KG1 (cell line): Measurements from ENCODE around the gene VTI1A.
A peak's percentile ranks its signal among the peaks of the same experiment; 100 is the strongest.
"Not testable (repeated sequence)": the region's sequence is repeated elsewhere in the genome, so short reads cannot be mapped to it uniquely, and the experiment has no call there.

Experiments used
- DNase-seq: peaks from one replicate; lab custom pipeline; 2025; lab: John Stamatoyannopoulos, UW

The VTI1A gene

DNA sequence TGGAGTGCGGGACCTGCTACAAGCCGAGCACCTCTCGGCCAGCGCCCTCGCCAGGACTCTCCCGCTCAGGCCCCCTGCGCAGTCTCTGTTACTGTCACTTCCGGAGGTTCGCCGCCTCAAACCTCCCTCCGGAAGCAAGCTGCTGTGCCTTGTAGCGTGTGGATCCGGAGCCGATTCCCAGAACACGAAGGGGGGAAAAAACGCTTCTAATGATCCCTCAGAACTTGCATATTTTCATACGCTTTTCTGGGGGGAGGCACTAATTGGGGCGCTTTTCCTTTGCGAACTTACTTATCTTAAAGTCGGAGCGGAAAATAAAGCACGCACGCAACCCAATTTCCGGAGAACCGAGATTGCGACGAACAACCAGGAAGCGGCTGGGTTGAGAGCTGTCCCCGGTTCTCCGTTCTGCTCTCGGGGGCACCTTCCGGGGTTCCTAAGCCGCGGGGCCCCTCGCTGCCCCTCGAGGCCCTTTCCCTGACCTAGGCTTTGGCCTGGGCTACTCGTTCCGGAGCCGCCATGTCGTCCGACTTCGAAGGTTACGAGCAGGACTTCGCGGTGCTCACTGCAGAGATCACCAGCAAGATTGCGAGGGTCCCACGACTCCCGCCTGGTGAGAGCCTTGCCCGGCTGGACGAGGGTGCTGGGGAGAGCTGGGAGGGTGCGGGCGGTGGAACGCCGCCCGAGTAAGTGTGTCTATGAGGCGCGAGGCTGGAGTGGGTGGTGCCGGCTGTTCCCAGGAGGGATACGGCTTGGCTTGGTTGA, at the start of gene VTI1A, which contains the start of gene ZDHHC6:
Gene VTI1A (plus strand): TSS at position 361 of the 765 bp plus-strand sequence. CDS start 159 bp downstream, at position 520.
Gene ZDHHC6 (minus strand): TSS at position 60 of the 765 bp plus-strand sequence. CDS start 1,478 bp downstream, outside the sequence.
- peak; percentile 80 for DNase-seq

DNA sequence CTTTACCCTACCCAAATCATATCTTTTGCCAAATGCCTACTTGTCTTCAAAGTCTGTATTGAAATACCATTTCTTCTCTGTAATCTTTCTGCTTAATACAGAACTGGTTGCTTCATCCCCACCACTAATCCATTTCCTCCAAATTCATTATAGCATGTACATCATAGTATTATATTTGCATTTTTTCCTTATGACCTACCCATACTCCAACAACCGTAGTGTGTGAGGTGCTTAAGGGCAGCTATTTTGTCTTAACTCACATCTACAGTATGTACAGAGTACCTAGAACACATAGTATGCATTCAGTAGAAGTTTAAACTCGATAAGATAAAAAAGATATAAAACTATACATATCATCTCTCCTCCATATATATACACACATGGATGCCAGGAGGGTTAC, 49.4 kb upstream of the VTI1A start:
- DNase-seq: no peak

DNA sequence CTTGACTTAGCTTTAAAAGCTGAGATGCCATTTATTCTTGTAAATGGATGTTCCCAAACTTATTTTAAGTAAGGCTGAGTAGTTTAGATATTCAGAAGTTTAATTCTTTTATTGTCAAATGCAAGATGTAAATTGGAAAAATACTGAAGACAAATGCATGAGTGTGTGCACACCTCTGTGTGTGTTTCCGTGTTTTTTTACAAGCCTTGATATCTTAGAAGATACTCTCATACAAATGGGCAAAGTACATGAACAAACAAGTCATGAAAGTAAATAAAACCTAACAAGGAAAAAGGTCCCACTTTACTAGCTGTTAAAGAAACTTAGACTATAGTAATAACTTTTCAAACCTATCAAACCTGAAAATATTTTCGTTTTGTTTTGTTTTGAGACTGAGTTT, 44.1 kb upstream of the VTI1A start:
- no peak for DNase-seq

DNA sequence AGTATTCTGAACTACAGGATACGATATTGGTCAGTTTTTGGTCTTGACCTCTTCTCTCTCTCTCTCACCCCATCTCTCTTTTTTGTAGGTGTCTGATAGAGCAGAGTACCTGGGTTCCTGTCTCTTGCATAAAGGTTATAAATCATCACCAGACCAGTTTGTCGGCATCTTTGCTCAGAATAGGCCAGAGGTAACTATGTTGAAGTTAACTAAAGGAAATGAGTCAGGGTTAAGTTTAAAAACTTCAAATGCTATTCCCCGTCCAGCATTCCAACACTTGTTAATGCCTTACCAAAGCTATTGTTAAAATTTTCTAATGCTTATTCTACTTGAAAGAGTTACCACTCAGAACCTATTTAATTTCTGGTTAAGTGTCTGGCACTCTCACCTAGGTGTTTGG, 42.4 kb upstream of the VTI1A start:
- no peak for DNase-seq

DNA sequence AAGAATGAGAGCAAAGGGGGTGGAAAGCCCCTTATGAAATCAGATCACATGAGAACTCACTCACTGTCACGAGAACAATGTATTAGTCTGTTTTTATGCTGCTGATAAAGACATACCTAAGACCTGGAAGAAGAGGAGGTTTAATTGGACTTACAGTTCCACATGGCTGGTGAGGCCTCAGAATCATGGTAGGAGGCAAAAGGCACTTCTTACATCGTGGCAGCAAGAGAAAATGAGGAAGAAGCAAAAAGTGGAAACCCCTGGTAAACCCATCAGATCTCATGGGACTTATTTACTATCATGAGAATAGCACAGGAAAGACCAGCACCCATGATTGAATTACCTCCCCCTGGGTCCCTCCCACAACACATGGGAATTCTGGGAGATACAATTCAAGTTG, 40.2 kb upstream of the VTI1A start:
- DNase-seq: not testable (repeated sequence)

DNA sequence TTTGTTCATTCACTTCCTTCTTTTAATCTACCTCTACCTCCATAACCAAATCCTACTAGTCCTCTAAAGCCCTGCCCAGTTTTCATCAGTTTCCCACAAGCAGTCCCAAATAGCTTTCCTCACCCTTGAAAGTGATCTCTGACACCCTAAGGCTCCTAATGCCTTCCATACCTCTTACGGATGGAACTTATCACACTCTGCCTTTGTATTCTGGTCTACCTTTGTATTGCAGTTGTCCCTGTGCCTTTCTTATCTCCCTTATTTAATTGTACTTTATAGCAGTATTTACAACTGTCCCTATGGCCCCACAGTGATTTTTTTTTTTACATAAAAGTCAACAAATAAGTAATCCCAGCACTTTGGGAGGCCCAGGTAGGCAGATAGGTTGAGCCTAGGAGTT, 39.3 kb upstream of the VTI1A start:
- no peak for DNase-seq

DNA sequence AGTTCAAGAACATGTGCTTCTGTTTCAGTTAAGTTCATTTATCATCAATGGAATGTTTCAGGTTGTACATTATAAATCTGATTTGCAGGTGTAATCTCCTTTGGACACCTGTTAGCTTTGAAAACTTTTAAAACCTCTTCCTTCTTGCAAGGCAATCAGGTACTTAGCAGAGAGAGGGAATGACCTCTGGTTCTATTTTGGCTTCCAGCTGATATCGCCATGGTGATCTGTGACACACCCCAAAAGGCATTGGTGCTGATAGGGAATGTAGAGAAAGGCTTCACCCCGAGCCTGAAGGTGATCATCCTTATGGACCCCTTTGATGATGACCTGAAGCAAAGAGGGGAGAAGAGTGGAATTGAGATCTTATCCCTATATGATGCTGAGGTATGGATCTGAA, 37.7 kb upstream of the VTI1A start:
- no peak for DNase-seq

DNA sequence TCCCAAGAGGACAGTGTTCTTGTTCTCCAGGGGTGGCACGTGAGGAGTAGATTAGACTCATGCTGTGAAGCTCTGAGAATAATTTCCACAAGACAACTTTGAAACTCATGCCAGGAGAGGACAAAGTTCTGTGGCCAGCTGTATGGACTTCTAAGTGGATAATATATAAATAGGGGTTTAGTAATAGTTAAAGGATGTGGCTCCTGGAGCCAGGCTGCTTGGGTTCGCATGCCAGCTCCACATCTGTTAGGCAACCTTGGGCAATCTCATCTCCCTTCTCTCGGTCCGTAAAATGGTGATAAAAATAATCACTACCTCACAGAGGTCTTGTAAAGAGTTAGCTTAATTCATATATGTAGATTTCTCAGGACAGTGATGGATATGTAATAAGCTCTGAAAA, 37.3 kb upstream of the VTI1A start:
- DNase-seq: no peak

DNA sequence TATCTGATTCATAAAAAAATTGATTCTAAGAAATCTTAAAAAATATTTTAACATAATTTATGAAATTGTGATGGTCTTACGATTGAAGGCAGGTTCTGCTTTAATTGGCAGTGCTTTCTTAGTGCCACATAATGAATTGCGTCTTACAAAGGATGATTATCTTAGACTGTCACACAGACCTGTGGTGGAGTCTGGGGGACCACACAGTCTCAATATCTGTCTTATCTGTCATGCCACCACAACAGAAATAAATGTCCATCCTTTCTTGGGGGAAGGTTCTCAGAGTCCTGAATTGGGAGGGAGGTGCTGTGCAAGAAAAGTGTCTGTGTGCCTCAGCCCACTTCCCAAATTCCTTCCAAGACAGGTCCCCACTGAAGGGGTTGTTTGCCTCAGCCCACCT, 34.3 kb upstream of the VTI1A start:
- DNase-seq: no peak

DNA sequence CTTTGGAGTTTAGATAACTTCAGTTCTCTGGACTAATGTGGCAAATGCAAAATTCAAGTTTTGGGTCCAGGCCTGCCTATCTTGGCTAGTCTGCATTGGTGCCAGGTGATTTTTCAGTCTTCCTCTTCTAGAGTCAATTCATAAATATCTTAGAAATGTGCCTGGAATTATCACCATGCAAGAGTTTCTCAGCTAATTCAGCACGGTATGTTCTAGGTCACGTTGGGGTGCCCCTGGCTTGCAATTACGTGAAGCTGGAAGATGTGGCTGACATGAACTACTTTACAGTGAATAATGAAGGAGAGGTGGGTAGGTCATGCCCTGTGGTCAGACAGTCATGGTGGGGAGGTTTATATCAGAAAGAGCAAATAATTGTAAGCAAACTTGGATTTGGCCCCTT, 25.3 kb upstream of the VTI1A start:
- no peak for DNase-seq

DNA sequence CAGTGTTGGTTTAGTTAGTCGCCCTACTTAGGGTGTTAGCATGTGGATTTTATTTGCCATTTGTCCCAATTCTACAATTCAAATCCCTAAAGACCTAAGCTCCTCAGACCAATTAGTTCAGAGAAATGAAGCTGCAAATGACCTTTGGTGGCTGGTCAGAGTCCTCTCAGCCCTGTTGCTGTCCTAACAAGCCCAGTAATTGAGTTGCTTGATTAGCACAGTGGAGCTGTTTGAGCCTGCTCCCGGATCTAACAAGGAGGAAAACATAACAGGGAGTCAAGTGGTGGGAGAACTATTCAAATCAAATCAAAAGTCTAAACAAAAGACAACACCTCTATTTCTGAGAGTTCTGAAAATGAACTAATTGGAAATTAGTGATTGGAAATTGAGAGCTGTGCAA, 22.4 kb upstream of the VTI1A start:
- DNase-seq: no peak

DNA sequence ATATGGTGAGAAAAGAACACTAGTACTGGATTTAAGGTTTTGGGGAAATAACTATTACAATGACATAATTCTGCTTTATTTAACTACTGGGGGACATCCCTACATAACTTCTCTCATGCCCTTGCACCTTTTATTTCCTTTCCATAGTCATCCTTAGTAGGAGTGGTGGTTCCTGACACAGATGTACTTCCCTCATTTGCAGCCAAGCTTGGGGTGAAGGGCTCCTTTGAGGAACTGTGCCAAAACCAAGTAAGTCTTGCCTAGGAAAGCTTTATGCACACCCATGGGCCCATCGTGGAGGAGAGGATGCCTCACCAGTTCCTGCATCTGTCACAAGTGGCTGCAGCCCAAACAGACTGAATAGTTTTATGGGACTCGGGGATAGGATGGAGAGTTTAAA, 20.9 kb upstream of the VTI1A start:
- DNase-seq: no peak

DNA sequence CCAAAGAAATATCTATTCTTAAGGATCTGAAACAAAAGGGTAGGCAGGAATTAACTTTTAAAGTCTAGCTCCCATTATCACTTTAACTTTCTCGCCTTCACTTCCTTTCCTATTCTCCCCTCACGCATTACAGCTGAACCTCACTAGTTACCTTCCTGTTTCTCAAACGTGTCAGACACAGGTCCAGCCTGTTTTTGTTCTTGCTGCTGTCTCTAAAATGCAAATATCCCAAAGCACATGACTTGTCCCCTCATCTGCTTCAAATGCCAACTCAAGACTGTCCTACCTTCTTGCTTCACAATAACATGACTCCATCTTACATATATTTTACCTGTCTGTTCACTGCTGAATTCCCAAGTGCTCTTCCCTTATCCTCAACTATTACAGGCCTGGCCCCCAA, 17.9 kb upstream of the VTI1A start:
- DNase-seq: no peak

DNA sequence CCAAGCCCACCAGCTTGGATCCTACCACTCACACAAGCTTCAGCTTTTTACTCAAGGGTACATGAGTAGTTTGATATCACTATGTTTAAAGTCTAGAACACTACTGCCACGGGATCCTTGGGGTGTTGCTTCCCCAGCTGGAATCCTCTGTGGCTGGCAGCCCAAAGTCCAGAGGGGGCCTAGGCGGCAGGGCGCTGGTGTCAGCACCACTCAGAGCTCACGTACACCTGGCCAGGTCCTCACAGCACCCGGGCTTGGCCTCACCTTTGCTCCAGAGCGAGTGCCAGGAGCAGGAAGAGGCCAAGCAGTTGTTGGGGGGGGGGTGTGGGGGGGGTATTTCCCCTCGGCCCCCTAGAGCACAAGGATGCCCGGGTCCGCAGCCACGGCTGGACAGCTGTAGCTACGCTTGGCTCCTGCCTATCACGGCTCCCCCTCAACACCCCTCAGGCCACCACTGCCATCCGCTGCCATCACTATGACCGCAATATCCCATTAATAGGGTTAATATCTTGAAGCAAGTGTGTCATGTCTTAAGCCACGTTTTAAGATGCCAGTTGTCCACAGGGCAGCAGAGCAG, 17.3 kb upstream of the VTI1A start:
- DNase-seq: no peak

DNA sequence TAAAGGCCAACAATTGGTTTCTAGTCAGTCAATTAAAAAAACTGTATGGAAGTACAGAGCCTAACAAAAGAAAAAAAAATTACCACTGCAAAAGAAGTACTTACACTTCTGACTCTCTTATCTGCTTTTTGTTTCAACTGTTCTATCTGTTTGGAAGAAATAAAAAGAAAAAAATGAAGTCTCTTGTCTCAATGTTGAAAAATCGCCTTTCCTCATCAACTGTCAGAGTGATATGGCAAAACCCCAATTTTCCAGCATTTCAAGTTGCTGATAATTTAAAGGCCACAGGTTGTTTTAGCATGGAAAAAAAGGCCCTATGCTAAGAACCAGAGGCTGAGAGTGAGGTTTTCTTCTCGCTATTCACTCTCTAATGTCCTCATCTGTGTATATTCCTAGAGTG, 13.9 kb upstream of the VTI1A start:
- DNase-seq: no peak

DNA sequence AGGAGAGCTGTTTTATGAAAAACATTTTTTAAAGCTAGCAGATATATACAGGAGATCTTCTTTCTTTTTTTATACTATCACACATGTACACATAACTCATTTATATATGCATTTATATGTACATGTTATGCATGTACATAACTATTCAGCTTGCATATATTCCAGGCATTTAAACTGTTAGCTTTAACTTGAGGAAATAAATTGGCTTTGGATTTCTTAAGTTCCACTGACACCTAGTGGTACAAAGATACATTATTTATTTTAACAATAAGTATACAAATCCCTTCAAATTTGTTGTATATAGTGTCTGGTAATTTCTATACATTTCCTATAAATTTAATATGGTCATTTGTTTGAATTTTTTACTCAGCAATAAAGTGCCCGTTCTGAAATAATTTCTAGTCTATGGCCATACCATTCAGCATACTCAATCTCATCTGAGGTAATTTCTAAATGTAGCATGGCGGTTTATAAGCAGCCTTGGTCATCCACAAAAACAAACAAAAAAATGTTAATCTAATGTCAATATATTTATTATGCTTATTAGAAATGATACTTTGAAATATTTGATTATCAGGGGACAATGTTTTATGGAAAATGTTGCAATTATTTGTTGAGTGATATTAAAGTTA, 11.9 kb upstream of the VTI1A start:
- DNase-seq: peak; percentile 5

DNA sequence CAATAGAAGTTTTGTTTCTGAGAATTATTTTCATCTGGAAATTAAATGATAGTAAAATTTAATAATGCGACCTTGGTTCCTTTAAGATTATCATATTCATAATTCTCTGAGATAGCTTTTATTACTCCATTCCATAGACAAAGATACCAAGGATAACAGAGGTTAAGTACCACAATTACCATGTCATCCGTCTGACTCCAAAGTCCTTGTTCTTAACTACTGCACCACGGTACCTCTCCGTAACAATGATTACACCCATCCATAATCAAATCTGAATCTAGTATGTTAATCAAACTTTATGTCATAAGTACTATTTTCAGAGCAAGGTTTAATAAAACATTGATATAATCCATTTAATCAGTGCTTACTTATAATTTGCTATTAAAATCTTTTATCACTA, 8.7 kb upstream of the VTI1A start:
- no peak for DNase-seq

DNA sequence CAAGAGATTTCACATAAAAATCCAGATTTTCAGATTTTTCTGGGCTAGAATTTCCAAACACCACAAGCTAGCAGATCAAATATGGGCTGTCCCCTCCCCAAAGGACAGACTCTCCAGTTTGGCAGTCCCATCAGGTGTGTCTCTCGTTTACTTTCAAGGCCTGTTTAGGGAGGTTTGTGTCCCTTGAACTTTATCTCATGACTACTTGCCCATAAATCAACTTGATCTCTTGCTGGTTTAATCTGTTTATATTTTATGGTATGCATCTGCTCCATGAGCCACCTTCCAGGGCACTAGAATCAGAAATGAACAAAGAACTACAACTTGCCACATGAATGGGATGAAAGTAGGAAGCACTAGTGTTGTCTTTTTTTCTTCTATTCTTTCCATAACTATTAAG, 5.5 kb upstream of the VTI1A start:
- no peak for DNase-seq

DNA sequence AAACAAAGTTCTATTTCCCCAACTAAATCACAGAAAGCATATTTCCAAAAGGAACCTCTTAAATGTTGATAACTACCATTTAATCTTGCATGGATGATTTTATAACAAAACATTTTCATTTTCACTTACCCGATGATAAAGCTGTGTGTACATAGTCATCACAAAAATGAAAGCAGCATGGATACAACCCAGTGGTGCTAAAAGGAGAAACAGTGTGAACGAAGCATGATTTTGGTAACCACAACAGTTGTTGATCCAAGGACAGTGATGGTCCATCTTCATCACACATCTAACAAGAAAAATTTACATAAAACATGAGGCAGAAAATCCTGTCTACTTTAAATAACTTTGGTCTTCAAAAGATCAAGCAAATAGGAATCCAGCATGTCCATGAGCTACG, 5.0 kb upstream of the VTI1A start:
- DNase-seq: no peak

DNA sequence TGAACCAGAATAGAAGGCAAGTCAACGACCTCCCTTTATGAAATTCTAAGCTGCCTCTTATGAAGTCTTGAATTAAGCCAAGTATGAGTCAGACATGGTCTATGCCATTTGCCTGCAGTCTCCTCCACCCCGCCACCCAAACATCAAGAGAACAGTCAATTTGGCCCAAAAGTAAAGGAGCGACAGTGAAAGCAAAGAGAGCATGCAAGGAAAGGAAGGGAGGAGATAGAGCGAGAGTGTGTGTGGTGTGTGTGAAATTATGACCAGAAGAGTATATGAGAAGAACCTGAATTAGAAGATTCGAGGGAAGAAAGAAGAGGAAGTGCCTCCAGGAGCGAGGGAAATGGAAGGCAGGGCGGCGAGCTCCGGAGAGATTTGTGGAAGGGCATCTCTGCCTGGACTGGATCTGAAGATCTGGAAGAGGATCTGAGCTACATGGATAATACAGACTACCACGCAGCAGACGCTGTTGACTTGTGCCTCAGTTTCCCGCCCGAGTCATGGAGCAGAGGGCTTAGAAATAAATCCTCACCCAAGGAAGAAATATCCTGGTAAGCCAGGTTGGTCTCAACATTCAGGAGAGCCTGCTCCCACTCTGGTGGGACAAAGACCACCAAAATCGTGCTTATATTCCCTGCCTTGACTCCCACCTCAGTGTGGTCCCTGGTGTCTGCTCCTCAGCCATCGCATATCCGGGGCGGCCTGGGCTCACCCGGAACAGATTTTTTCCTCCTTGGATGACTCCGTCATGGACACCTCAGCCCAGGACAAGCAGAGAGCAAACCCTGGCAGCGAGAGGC, 760 bp upstream of the VTI1A start:
- DNase-seq: peak; percentile 10

DNA sequence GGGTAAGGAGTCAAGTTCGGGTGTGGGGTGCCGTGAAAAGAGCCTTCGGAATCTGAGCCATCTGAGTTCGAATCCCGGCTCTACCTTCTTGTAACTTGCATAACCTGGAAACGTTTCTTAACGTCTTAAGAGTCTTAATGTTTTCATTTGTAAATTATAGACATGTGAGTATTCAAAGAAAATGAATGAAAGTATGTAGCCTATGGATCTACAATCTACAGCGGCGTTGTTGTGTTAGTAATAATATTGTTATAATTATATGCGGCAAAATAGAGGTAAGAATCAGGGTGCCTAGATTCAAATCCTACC, 559 bp downstream of the VTI1A start:
- no peak for DNase-seq

DNA sequence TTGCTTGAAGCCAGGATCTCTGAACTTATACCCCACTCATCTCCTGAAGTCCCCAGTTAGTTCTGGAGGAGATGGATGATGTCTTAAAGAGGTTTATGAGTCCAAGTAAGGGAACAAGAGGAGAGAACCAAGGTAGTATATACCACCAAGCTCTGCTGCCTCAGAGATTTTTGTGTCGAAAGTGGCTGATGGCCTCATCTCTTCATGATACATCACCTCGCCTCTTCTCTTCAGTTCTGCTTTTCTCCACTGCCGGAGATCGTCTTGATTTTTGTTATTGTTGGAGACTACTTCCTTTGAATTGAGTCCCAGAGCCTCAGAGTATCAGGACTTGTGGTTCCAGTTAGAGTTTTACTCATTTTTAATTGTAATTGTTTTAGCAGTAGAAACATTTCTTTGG, 1.9 kb downstream of the VTI1A start:
- no peak for DNase-seq
